T-helper 1 cell treated with Interleukin-12 subunit alpha and Interleukin-12 subunit beta and Interleukin-4 antibody, amounts not matched to agents 30 μg/mL and 1 μg/mL, for 36 hours (primary cell): Measurements from ENCODE around the gene NAT16.
A peak's percentile ranks its signal among the peaks of the same experiment; 100 is the strongest.

Experiments
- H3K27ac Mint-ChIP-seq: one replicate; pipeline ENCODE4 v1.8.0; 2021; ENCODE audit warnings: mild to moderate bottlenecking, mixed read lengths
- H3K27me3 Mint-ChIP-seq: one replicate; pipeline ENCODE4 v1.8.0; 2021; ENCODE audit warnings: low read depth, mixed read lengths
- H3K36me3 Mint-ChIP-seq: one replicate; pipeline ENCODE4 v1.8.0; 2021; ENCODE audit warnings: low read depth, mixed read lengths
- H3K4me1 Mint-ChIP-seq: one replicate; pipeline ENCODE4 v1.8.0; 2021; ENCODE audit warnings: low read depth, mixed read lengths
- H3K4me3 Mint-ChIP-seq: one replicate; pipeline ENCODE4 v1.8.0; 2021; ENCODE audit warnings: mild to moderate bottlenecking, moderate library complexity, mixed read lengths
- H3K9me3 Mint-ChIP-seq: one replicate; pipeline ENCODE4 v1.8.0; 2021; ENCODE audit warnings: mixed read lengths

Gene NAT16

GRCh38 chr7:101186844-101187428 lies 6.8 kb upstream of the NAT16 start:
- H3K4me3 Mint-ChIP-seq = no peak overlapping the region
- H3K27ac Mint-ChIP-seq = no peak overlapping the region
- H3K4me1 Mint-ChIP-seq = no peaks in the 10 kb centered on the region
- H3K27me3 Mint-ChIP-seq = peaks cover 24% of the 10 kb centered on the region
- H3K36me3 Mint-ChIP-seq = no peaks in the 10 kb centered on the region
- no peaks in the 10 kb centered on the region for H3K9me3 Mint-ChIP-seq

GRCh38 chr7:101186194-101186593 lies 6.1 kb upstream of the NAT16 start:
- Mint-ChIP-seq H3K4me1 (no peaks in the 10 kb centered on the region), H3K27me3 (peaks cover 26% of the 10 kb centered on the region), H3K27ac (no peak overlapping the region), H3K4me3 (no peak overlapping the region), H3K9me3 (no peaks in the 10 kb centered on the region), H3K36me3 (no peaks in the 10 kb centered on the region)

DNA sequence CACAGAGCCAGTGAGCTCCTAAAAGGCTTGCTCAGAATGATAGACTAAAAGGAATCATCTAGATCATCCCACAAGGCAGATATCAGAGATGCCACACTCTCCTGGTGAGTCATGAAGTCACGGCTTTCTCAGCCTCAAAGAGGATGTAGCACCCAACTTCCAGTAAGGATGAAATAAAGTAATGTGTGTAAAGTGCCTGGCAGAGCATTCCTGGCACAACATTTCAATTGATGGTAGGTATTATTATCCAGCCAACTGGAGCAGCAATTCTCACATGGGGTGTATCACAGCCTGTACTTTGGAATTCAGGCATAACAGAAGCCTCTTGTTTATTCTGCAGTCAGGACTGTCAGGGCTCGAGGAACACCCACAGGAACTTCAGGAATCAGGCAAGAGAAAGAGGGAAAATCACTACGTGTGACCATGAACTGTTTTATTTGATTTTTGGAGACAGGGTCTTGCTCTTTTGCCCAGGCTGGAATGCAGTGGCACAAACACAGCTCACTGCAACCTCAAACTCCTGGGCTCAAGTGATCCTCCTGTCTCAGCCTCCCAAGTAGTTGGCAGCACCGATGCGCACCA lies 5.3 kb upstream of the NAT16 start:
- no peaks in the 10 kb centered on the region for H3K36me3 Mint-ChIP-seq
- H3K27me3 Mint-ChIP-seq = peaks cover 33% of the 10 kb centered on the region
- H3K9me3 Mint-ChIP-seq = no peaks in the 10 kb centered on the region

DNA sequence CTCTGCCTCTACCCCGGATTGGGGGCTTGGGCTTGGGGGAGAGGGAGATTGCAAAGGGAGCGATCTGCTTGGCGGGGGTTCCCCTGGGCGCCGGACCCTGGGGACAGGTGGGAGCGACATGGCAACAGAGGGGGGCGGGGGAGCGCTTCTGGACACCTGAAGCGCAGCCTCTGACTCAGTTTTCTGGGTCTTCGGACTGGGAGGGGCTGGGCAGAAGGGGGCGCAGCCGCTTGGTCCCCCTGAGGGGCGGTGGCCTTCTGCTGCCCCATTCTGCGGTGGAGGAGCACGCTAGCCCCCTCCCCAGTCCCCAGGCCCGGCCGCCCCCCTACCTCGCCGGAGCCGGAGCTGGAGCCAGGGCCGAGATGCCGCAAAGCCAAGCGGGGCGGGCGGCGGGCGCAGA lies 380 bp downstream of the NAT16 start:
- H3K4me3 Mint-ChIP-seq = no peak overlapping the region
- H3K27ac Mint-ChIP-seq = no peak overlapping the region
- no peaks in the 10 kb centered on the region for H3K9me3 Mint-ChIP-seq
- H3K36me3 Mint-ChIP-seq = peaks cover 3% of the 10 kb centered on the region
- peaks cover 4% of the 10 kb centered on the region for H3K4me1 Mint-ChIP-seq
- peaks cover 74% of the 10 kb centered on the region for H3K27me3 Mint-ChIP-seq

More for the DNA sequence above, 5.3 kb upstream of the NAT16 start:
- Mint-ChIP-seq H3K4me3 (no peak overlapping the region), H3K4me1 (peaks cover 3% of the 10 kb centered on the region), H3K27ac (no peak overlapping the region)

GRCh38 chr7:101179117-101179516 lies 976 bp downstream of the NAT16 start:
- no peak overlapping the region for H3K27ac Mint-ChIP-seq
- peaks cover 76% of the 10 kb centered on the region for H3K27me3 Mint-ChIP-seq
- H3K9me3 Mint-ChIP-seq = no peaks in the 10 kb centered on the region
- H3K4me1 Mint-ChIP-seq = peaks cover 6% of the 10 kb centered on the region
- peaks cover 3% of the 10 kb centered on the region for H3K36me3 Mint-ChIP-seq
- H3K4me3 Mint-ChIP-seq = no peak overlapping the region

GRCh38 chr7:101177644-101178043 lies 2.4 kb downstream of the NAT16 start:
- Mint-ChIP-seq H3K36me3 (peaks cover 4% of the 10 kb centered on the region), H3K4me3 (no peak overlapping the region), H3K27ac (no peak overlapping the region), H3K27me3 (peaks cover 84% of the 10 kb centered on the region), H3K9me3 (no peaks in the 10 kb centered on the region), H3K4me1 (peaks cover 13% of the 10 kb centered on the region)

DNA sequence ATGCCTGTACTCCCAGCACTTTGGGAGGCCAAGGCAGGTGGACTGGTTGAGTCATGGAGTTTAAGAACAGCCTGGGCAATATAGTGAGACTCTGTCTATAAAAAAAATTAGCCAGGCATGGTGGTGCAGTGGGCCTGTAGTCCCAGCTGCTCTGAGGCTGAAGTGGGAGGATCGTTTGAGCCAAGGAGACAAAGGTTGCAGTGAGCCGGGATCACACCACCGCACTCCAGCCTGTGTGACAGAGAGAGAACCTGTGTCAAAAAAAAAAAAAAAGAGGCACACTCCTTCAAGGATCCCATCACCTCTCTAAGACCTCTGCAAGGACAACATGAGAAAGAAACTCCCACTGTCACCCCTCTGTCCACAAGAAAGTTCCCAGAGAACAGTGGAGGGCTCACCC lies 4.4 kb downstream of the NAT16 start:
- Mint-ChIP-seq H3K27ac (no peak overlapping the region), H3K9me3 (no peaks in the 10 kb centered on the region), H3K4me1 (peaks cover 25% of the 10 kb centered on the region), H3K27me3 (peaks cover 86% of the 10 kb centered on the region), H3K36me3 (peaks cover 9% of the 10 kb centered on the region), H3K4me3 (no peak overlapping the region)

- Mint-ChIP-seq H3K27ac (no peak overlapping the region), H3K4me1 (peaks cover 30% of the 10 kb centered on the region), H3K27me3 (peaks cover 91% of the 10 kb centered on the region)
Observed at GRCh38 chr7:101174322-101174854, 5.7 kb downstream of the NAT16 start.

DNA sequence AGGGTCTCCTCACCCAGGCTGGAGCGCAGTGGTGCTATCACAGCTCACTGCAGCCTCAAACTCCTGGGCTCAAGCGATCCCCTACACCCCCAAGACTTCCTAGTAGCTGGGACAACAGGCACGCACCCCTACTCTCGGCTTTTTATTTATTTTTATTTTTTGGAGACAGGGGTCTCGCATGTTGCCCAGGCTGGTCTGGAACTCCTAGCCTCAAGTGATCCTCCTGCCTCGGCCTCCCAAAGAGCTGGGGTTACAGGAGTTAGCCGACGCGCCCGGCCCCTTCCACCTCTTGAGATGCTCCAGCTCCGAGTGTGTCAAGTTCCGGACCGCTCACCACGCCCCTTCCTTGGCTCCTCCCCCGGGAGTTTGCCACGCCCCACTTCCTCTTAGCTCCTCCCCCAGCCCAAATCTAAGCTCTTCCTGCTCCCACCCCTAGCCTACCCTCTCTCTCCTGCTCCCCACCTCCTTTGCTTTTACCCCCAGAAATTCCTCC lies 6.3 kb downstream of the NAT16 start:
- no peaks in the 10 kb centered on the region for H3K9me3 Mint-ChIP-seq
- peaks cover 91% of the 10 kb centered on the region for H3K27me3 Mint-ChIP-seq
- H3K36me3 Mint-ChIP-seq = peaks cover 9% of the 10 kb centered on the region
- peak overlapping the region; percentile 75 for H3K4me3 Mint-ChIP-seq
- H3K4me1 Mint-ChIP-seq = peaks cover 35% of the 10 kb centered on the region
- H3K27ac Mint-ChIP-seq = peak overlapping the region; percentile 65

More at GRCh38 chr7:101174322-101174854, 5.7 kb downstream of the NAT16 start:
- no peaks in the 10 kb centered on the region for H3K9me3 Mint-ChIP-seq
- peaks cover 9% of the 10 kb centered on the region for H3K36me3 Mint-ChIP-seq
- peak overlapping the region; percentile 75 for H3K4me3 Mint-ChIP-seq

DNA sequence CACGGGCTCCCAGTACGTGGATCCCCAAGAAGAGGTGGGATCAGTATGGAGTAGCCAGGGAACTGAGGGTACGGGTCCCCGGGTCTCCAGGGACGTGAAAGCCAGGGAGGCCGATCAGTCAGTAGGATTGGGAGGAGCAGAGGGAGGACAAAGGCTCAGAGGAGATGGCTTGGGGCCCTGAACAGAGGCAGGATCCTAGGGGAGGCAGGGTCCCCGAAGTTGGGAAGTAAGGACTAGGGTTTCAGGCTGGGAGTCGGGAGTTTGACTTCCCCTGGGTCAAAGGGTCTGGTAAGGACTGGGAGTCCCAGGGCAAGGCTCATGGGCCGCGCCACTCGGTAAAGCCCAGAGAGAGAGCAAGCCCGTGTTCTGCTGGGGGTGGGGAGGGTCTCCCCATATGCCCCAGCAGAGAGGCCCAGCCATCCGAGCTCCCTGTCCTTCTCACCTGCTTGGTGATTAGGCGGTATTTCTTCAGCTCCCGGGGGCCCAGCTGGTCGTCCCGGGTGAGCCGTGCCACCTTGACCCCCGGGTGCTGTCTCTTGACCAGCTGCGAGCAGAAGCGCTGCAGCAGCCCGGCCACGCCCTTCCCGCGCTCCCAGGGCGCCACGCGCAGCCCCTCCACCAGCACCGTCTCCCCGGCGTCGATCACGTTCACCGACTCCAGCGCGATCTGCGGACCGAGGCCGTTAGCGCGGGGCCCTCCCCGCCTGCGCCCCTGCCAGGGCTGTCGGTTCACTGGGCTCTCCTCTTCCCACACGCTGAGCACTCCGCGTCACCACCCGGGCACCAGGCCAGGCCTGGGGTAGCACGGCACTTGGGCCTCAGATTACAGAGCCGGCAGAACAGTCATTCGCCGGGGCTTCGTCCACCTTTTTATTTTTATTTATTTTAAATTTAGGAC lies 7.0 kb downstream of the NAT16 start:
- Mint-ChIP-seq H3K27ac (no peak overlapping the region), H3K4me1 (peaks cover 37% of the 10 kb centered on the region), H3K36me3 (peaks cover 9% of the 10 kb centered on the region), H3K27me3 (peaks cover 90% of the 10 kb centered on the region), H3K4me3 (no peak overlapping the region), H3K9me3 (no peaks in the 10 kb centered on the region)

DNA sequence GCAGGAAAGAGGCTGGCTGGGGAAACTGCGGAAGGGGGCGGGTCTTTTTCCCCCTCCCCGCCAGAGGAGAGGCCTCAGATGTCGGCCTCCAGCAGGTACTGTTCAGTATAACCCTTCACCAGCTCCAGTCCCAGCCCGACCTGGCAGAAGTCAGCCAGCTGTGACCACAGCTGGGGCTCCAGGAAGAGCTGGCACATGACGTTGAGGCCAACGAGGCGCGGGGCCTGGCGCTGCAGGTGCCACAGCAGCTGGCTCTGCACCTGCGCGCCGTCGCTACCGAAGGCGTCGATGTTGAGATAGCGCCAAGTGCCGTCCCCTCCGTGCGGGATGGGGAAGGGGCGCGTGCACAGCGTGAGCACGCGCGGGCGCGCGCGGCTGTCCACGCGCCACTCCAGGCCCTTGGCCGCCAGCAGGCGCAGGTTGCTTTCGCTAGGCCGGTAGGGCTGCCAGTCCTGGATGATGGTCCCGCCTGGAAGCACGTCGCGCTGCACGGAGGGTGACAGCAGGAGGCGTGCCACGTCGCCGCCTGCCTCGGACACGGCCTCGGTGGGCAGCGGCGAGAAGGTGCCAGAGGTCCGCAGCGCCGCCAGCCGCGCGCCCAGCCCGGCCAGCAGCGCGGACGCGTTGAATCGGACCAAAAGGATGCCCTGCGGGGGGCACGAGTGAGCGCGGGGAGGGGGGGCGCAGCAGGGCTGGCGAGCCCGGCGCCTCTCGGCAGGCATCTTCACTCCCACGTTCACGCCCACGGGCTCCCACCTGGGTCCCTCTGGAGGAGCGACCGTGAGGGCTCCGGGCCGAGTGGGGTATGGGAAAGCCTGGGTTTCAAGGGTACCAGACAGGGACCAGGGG lies 7.9 kb downstream of the NAT16 start:
- peaks cover 90% of the 10 kb centered on the region for H3K27me3 Mint-ChIP-seq
- H3K27ac Mint-ChIP-seq = no peak overlapping the region
- no peaks in the 10 kb centered on the region for H3K9me3 Mint-ChIP-seq
- peak overlapping the region; percentile 64 for H3K4me3 Mint-ChIP-seq
- peaks cover 9% of the 10 kb centered on the region for H3K36me3 Mint-ChIP-seq
- peaks cover 38% of the 10 kb centered on the region for H3K4me1 Mint-ChIP-seq

GRCh38 chr7:101171442-101171837 lies 8.7 kb downstream of the NAT16 start:
- H3K4me1 Mint-ChIP-seq = peaks cover 42% of the 10 kb centered on the region

GRCh38 chr7:101170617-101171441 lies 9.3 kb downstream of the NAT16 start:
- Mint-ChIP-seq H3K27me3 (peaks cover 89% of the 10 kb centered on the region), H3K27ac (peak overlapping the region; percentile 57), H3K4me3 (peak overlapping the region; percentile 64), H3K4me1 (peaks cover 46% of the 10 kb centered on the region), H3K9me3 (no peaks in the 10 kb centered on the region), H3K36me3 (peaks cover 9% of the 10 kb centered on the region)

More at GRCh38 chr7:101171442-101171837, 8.7 kb downstream of the NAT16 start:
- H3K27ac Mint-ChIP-seq = peak overlapping the region; percentile 57
- peaks cover 89% of the 10 kb centered on the region for H3K27me3 Mint-ChIP-seq
- no peaks in the 10 kb centered on the region for H3K9me3 Mint-ChIP-seq
- H3K36me3 Mint-ChIP-seq = peaks cover 9% of the 10 kb centered on the region
- peak overlapping the region; percentile 64 for H3K4me3 Mint-ChIP-seq
